ENCODE results near the gene IL17RA.
A peak's percentile ranks its signal among the peaks of the same experiment; 100 is the strongest.

Gene IL17RA

DNA sequence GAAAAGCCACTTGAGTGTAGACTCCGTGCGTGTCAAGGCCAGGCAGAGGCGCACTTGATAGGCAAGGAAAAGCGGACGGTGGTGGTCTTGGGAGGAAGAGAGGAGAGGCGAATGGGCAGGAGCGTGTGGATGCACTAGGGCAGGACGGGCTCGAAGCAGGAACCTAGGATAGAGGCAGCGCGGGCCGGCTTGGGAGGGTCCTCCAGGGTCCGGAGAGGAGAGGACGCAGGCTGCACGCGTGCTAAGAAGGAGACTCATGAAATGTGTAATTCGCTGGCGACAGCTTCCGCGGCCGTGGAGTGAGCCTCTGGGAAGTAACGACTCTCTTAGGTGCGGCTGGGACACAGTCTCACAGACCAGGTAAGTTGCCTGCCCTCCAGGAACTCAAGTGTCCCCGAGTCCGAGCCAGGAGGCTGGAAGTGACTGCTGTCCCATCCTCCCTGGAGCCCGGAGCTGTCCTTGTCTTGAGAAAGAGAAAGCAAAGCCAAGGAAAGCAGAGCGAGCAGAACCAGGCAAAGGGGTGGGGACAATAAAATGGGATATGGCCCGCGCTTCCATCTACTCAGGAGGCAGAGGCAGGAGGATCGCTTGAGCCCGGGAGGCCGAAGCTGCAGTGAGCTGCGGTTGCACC lies 874 bp upstream of the IL17RA start:
- DNase-seq, result no peak

DNA sequence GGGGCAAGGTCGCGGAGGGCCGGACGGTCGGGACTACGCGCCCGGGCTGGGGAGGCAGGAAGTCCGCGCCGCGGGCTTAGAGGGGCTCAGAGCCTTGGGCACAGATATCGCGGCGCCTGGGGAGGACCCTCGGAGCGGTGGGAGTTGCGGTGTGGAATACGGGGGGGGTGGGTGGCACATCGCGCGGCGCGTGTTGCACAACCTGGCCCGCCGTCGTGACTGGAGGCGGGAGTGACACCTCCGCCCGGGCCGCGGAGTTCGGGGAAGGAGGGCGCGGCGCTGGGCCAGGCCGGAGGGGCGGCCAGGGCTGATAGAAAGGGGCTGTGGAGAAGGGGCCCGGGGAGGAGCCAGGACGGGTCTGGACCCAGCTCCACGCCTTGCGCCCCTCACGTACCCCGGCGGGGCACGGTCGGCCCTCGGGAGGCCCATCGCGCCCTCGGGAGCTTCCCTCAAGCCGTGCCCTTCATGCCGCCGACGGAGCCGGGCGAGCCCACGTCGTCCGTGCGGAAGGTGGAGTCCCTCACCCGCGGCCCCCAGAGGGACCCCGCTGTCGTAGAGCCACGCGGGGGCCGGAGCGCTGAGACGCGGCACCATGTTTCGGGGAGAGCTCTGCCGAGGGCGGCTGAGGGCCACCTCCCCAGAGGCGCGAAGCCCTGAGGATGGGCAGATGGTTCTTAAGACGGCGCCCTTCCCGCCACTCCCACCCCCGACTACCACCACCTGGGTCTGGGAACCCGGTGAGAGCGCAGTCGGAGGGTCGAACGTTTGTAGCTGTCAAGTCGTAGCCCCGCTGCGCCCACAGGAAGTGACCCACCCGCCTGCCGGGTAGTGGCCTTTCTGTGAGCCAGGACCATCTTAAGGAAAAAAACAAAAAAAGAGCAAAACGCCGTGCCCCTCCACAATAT lies 729 bp downstream of the IL17RA start:
- no peak for DNase-seq

DNA sequence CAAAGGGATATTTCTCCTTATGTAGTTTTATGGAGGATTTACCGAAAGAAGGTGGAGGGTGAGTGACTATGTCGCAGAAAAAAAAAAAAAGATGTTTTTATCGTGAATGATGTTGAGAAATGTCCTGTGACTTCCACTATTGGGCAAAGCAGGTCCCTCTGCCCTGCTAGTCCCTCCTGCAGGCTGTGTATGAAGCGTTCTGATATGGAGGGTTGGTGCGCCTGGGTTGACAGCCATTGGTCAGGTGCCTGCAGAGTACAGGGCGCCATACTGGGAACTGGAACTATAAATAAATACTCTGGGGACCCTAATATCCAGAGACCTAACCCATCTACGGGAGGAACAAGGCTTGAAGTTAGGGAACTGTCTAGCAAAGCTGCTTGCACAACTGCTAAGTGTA lies 1.5 kb downstream of the IL17RA start:
- no peak for DNase-seq

DNA sequence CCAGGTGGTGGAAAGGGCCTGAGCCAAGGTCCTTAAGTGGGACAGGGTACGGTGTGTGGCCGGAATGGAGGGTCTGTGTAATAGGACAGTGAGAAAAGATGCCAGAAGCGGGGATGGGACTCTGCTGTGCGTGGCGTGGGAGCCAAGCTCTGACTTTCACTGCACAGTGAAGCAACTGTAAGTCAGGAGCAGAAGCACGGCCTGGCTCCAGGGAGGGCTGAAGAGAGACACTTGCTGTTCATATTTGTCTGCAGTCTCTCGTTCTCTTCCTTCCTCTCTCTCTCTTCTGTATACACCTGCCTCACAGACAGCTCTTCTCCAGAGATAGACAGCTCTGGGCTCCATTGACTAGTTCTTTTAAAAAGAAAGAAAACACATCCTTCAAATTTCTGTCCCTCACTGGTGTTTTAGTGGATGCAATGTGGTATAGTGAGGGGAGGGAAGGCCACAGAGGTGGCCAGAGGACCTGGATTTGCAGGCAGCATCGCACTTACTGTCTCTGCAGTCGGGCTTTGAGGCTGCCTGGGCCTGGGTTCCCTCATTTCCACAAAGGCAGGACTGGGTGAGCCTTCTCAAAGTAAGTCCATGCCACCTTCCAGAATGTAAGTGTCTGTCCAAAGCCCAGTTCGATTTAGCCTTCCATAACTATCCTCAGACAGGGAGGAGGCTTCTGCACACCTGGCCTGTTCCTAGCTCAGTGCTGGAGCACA lies 2.1 kb downstream of the IL17RA start:
- DNase-seq, result no peak

DNA sequence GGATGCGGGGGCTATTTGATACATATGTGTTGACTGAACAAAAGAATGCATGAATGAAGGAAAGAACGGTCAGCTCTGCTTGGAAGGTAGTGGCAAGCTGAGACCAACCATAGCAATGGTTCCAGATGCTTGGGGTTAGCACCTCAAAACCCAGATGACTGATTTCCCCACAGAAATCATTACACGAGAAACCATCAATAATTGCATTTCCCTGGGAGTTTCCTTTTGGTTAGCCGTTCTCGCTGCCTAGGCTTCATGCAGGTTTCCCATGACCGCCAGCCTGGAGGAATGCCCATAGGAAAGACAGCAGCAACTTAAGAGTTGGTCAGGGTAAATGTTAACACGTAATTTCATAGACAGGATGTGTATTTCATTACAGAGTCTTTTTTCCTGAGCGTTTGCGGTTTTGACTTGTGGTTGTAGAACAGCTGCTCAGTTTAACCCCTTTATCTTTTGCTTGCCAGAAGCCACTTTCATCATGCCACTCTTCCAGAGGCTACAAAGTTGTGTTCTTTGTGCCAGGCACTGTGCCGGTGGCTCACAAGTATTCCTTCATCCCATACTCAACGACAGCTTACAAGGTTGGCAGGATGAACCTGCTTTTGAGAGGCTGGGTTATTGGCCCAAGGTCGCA lies 2.8 kb downstream of the IL17RA start:
- no peak for DNase-seq

DNA sequence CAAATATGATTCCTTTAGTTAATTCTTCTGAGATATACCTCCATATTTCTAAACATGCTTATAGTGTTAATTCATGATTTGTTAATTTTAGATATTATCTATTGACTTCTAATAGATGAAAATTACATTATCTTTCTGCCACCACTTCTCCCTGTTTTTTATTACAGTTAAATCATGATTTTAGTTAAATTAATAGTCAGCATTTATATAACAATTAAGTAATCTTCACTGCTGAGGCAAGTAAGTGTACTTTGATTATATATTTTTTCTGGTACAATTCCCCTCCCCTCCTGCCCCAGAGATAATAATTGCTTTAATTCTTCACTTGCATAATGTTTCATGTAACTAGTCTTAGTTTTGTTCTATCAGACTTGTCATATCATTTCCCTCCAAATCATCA lies 5.8 kb downstream of the IL17RA start:
- DNase-seq, result no peak

DNA sequence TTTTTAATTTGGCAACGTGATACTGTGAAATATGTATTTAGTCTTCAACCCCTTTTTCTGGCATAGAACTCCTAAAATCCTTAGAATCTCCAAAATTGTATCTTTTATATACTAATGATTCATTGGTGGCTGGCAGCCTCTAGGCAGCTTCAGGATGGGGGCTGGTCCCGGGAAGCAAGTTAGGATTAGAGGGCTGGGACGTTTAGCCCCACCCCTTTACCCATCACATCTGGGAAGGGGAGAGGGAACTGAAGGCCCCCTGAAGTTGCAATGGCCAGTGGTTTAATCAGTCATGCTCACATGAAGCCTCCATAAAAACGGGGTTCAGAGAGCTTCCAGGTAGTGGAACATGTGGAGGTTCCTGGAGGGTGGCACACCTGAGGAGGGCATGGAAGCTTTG lies 7.1 kb downstream of the IL17RA start:
- no peak for DNase-seq

DNA sequence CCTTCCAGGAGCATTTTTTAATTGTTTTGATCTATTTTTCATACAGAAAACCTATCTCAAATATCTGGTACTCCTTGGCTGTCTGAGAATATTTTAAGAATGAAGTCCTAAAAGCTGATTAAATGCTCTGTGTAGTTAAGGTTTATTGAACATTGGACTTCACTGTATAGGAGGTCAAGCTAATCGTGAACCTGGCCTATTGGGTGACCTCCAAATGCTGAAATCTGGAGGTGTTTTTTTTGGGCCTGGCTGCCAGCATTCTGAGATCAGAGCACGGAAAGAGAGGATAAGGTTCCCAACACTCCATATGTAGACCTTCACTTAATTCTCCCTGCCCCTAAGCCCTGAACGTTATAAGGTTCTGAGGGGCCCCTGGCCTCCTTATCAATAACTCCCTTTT lies 8.3 kb downstream of the IL17RA start:
- DNase-seq, result no peak

DNA sequence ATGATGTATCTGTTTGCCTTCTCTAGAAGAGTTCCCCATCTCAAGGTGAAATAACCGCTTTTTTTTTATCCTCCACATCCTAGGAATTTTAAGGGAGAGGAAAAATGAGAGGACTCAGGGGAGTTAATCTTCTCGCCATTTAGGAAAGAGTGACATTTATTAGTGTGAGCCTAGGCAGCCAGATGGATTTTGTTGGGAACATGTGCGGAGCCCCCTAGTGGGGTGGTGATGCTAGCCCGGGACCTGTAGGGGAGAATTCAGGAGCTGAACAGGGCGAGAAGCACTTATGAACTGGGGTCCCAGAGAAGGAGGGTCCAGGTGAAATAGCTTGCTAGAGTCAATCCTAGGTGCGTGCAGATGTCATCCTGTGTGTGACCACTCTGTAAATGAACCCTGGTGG lies 10.7 kb downstream of the IL17RA start:
- DNase-seq, result no peak

DNA sequence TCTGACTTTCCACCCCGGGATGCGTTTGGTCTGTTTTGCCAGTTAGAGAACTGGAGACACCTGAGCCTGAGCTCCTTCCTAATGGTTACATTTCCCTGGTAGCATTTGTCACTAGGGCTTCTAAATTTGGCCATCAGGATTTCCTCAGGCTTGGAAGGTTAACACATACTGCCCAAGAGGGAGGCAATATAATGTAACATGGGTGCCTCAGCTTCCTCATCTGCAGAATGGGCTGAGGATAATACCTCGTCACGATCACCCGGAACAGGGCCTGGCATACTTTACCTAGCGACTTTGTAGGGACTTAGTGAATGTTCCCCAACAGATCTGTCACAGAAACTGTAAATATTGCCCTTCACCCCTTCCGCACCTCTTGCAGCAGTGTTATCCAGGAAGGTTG lies 11.3 kb downstream of the IL17RA start:
- no peak for DNase-seq

DNA sequence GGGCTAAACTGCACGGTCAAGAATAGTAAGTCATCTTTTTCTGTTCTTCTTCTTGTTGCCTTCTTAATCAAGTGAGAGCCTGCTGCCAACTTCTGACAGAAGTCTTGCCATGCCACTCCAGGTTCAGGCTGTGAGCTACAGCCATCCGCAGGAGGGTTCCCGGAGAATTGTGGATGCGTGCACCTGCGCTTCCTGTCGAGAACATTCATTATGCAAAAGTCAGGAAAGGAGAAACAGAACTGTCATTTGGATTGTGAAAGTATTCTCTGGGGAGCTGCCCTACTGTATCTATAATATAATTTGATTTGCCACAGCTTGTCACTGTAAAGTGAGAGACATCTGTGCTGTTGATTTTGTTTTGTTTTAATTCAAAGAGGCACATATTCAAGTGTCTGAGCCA lies 12.3 kb downstream of the IL17RA start:
- DNase-seq, result peak in 2 of 3 experiments; percentile 5 to 12

DNA sequence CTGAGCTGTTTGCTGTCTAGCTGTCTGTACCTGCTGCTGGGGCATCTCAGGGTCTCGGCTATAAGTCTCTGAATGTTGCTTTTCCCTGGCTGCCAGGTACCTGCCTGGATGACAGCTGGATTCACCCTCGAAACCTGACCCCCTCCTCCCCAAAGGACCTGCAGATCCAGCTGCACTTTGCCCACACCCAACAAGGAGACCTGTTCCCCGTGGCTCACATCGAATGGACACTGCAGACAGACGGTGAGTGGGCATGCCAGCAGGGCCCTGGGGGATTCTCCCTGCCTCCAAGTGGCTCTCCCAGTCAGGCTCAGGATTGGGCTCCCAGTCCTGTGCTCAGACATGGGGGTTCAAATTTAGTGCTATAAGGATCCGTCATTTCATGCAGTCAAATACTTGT lies 12.9 kb downstream of the IL17RA start:
- no peak for DNase-seq

DNA sequence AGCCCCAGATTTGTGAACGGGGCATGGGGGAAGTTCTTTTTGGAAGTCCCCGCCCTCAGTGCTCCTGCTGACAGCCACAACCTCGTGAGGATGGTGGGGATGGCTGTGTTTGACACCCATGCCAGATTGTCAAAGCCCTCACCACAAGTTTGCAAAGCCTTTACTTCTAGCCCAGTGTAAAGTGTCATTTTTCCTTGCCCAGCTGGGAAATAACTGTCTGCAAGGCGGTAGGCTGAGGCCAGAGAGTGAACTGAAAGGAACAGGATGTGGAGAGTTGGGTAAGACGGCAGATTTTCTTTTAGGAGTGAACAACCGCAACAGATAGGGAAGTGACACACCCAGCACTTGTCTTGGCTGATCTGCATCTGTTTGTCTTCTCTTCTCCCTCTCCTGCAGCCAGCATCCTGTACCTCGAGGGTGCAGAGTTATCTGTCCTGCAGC lies 13.6 kb downstream of the IL17RA start:
- DNase-seq, result no peak

DNA sequence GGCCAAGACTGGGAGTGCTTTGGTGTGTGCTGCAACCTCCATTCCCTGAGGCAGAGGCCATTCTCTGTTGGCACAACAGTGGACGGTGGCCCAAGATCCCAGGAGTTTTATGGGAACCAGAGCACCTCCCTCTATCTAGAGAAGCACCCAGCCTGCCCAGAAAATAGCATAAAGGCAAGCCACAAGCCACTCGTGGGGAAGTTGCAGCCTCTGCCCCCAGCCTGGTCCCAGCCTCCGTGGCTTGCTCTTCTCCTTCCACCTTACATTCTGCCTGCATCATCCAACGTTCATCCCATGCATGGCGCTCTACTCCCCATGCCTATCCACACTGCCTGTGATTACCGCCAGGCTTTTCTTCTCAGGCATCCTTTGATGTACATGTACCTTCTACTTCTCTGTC lies 15.8 kb downstream of the IL17RA start:
- DNase-seq, result no peak

DNA sequence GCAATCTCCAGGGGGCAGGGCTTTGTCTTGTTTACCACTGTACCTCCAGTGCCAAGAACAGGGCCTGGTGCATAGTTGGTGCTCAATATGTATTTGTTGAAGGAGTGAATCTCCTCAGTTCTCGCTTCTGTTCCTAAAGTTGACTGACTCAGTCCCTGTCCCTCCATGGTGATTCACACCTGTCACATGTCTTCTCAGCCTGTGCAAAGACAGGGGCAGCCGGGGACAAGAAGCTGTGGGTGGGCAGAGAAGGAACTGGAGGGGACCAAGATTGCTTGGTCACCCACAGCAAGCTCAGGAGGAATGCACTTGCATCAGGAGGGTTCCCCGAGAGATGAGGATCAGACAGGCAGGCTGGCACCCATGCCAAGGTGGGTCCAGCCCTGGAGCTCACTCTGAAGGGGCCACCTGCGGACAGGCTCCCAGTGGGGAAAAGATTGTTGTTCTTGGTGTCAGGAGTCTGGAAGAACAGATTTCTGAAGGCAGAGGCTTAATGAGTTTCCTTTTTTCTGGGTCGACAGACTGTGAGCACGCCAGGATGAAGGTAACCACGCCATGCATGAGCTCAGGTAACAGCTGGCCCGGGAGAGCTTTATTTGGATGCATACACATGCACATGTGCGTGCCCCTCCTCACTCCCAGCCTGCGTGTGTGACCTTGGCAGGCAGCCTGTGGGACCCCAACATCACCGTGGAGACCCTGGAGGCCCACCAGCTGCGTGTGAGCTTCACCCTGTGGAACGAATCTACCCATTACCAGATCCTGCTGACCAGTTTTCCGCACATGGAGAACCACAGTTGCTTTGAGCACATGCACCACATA lies 16.9 kb downstream of the IL17RA start:
- DNase-seq, result no peak

DNA sequence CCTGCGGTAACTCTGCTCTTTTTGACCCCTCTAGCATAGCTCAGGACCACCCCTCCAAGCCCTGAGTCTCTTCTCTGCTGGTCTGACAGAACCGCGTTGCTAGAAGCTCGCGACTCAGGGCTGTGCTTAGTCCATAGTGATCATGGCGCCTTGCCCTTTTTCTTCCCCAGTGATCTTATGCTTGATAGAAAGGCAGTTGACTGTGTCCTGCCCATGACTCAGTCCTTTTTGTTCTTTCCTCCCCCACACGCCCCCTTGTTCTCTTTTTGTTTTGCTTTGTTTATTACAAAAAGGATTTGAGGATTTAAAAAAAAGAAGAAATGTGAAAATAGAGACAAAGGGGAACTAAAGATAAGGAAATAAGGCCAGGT lies 17.5 kb downstream of the IL17RA start:
- no peak for DNase-seq

DNA sequence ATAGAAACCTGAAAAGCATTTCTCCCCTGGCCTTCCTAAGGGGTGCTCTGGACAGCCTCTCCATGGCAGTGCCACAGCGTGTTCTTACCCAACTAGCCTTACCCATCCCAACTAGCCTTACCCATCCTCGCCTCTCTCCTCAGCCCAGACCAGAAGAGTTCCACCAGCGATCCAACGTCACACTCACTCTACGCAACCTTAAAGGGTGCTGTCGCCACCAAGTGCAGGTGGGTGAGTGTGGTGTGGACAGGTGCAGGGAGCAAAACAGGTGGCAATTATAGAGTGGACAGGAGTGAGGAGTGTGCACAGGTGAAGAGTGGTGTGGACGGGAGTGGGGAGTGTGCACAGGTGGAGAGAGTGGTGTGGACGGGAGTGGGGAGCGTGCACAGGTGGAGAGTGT lies 18.6 kb downstream of the IL17RA start:
- DNase-seq, result no peak

DNA sequence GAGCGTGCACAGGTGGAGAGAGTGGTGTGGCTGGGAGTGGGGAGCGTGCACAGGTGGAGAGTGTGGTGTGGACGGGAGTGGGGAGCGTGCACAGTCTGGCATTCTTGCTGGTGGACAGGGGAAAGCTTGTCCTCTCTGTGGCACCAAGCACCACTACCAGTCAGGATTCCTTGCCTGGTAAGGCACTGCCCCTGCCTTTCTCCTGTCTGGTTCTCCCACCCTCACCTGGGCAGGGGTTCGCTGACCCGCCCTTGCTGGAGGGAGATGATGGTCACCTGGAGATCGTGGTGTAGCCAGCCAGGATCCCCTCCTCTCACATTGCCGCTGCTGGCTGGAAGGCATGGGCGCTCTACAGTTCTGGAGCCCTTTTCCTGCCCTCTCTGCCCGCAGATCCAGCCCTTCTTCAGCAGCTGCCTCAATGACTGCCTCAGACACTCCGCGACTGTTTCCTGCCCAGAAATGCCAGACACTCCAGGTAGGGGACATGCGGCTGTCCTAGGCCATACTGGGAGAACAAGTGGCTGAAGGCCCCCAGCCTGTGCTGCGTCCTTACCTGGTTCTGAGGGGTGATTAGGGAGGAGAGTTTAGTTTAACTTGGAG lies 19.6 kb downstream of the IL17RA start:
- no peak for DNase-seq

DNA sequence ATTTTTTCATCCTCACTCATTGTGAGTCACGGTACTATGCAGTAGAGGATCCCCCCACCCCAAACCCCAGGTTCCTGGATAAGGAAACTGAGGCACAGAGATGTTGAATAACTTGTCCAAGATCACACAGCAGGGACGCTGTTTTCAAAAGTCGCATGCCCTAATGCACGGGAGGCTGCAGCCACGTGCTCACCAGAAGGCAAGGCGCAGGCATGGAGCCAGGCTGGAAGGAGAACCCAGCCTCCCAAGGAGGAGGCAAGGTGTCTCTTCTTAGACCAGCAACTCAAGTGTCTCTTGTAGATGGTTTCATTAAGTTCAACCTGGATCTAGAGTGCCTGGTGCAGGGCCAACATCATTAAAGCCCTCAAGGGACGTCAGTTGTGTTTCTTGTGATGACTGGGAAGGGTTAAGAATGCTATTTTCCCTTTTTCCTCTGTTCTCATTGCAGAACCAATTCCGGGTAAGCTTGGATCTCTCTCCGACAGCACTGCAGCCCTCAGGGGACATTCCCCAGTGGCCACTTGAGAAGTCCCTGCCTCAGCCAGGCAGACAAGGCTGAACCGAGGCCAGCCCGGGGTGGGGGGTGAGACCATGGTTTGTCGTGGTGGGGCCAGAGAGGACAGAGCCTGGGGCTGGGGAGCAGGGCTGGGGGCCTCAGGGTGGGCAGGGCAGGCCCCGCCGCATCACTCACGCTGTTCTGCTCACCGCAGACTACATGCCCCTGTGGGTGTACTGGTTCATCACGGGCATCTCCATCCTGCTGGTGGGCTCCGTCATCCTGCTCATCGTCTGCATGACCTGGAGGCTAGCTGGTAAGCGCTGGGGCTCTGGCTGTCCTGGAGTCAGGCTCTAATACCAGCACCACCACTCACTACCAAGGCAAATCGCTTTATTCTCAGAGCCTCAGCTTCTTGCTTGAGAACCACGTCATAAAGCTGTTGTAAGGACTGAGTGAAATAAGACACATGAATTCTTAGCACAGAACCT lies 20.6 kb downstream of the IL17RA start:
- DNase-seq, result no peak

DNA sequence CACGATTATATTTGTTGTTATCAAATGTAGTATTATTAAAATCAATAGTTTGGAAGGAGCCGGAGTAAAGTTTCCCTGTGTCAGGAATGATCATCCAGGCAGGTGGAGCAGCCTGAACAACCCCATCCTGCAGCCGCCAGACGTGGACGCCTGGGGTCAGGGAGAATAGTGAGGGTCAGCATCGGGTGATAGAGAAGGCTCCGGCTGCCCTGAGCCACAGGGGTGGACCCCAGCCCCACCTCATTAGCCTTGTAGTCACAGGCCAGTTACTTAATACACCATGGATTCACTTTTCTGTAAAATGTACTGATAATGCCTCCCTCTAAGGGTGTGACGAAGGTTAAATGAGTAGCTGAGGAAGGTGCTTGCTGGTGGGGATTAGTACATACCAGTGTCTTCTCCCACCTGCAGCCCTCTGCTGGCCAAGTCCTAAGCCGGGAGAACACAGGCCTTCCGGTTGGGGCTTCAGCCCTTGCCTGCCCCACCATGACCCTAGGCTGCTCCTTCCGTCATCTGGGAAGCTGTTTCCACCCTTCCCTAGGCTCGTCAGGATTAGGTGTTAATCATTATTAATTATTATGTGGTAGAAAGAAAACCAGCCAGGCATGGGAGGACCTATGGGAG lies 21.5 kb downstream of the IL17RA start:
- no peak for DNase-seq

All from NCI-H1417 (cell line).